TTC549 (cell line): Measurements from ENCODE around the gene ANAPC16.
"Not testable (repeated sequence)": the region's sequence is repeated elsewhere in the genome, so short reads cannot be mapped to it uniquely, and the experiment has no call there.

Experiments used
- FAIRE-seq: peaks from 2 replicates; lab custom pipeline; 2012; peaks lifted over from hg19 to GRCh38; lab: Jason Lieb, UNC

ANAPC16 gene

DNA sequence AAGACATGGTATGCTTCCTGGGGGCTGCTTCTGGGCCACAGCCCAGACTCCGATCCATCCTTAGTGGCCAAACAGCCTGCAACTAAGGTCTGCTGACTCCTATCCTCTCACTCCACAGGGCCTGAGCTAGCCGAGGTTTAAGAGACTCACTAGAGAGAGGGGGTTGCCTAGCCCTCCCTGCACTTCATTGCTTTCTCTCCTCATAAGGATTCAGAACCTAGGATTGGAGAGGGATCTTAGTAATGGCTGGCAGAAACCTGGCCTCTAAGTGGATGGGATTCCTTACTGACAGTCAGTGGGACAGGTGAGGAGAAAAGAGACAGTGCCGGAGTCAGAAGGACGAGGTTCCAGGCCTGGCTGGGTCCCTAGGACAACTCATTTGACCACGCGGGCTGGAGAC is 49.7 kb downstream of the ANAPC16 start:
- FAIRE-seq = no peak

DNA sequence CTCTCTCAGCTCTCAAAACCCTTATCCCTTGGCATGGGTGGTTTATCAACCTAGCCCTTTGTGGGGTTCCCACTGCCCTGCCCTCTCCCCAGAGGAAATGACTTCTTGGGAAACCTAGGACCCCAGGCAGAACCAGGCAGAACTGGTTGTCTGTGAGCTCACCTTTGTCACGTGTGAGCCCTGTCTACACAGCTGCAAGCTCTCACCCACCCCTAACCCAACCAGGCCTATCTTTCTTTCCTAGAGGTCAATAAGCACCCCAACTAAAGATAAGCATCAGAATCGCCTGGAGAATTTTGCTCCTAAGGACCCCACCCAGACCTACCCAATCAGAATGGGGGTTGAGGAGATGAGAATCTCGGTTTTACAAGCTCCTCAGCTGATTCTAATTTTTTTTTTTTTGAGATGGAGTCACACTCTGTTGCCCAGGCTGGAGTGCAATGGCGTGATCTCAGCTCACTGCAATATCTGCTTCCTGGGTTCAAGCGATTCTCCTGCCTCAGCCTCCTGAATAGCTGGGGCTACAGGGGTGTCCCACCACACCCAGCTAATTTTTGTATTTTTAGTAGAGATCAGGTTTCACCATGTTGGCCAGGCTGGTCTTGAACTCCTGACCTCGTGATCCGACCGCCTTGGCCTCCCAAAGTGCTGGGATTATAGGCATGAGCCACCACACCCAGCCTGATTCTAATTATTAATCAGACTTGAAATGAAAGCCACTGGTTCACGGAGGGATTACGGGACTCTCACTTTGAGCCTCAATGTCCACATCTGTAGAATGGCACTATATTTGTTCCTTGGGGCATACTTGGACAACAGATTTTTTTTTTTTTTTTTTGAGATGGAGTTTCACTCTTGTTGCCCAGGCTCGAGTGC is 50.4 kb downstream of the ANAPC16 start:
- FAIRE-seq = no peak

DNA sequence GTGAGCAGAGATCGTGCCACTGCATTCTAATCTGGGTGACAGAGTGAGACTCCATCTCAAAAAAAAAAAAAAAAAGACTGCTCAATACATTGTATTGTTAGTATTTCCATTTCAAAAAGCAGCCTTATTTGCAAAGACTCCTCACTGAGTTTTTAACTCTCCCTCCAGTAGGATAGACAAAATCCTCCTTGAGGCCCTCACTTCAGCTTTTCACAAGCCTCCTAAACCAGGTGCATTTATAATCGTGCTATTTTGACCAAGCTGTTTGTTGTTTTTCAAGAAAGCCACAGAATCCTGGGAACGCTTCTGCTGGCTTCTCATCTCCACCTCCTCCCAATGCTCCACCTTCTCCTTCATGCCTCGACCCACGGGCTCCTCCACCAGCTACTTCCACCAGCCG is 51.6 kb downstream of the ANAPC16 start:
- no peak for FAIRE-seq

DNA sequence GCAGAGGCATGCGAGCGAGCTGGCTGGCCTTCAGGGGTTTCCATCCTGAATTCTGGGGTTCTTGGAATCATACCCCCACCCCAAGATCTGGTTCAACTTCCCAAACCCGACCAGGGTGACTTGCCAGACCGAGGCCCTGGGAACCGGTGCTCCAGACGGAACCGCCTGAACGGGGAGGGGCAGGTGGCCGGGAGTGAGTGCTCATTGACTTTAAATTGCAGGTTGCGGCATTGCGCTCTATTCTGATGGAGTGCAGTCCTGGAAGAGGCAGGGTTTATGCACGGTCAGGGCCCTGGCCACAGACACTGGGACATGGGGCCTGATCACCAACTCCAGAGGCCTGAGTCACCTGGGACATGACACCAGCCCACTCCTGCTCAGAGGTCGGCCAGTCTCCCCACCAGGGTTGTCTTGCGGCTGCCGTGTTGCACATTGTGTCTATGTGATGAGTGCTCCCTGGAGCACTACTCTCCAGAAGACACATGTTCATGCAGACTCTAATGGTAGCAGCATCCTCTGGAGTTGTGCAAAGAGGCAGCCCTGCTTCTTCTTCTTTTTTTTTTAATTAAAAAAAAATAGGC is 52.1 kb downstream of the ANAPC16 start:
- no peak for FAIRE-seq

DNA sequence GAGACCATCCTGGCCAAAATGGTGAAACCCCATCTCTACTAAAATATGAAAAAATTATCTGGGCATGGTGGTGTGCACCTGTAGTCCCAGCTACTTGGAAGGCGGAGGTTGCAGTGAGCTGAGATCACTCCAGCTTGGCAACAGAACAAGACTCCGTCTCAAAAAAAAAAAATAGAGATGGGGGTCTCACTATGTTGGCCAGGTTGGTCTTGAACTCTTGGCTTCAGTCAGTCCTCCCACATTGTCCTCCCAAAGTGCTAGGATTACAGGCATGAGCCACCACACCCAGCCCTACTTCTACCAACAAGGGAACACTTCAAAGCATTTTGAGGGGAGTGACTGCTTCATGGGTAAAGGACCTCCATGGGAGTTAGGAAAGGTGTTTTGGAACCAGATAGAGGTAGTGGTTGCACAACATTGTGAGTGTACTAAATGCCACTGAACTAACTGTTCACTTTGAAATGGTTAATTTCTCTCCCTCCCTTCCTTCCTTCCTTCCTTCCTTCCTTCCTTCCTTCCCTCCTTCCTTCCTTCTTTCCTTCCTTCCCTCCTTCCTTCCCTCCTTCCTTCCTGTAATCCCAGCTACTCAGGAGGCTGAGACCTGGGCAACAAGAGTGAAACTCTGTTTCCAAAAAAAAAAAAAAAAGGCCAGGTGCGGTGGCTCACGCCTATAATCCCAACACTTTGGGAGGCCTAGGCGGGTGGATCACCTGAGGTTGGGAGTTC is 52.8 kb downstream of the ANAPC16 start:
- FAIRE-seq = not testable (repeated sequence)

DNA sequence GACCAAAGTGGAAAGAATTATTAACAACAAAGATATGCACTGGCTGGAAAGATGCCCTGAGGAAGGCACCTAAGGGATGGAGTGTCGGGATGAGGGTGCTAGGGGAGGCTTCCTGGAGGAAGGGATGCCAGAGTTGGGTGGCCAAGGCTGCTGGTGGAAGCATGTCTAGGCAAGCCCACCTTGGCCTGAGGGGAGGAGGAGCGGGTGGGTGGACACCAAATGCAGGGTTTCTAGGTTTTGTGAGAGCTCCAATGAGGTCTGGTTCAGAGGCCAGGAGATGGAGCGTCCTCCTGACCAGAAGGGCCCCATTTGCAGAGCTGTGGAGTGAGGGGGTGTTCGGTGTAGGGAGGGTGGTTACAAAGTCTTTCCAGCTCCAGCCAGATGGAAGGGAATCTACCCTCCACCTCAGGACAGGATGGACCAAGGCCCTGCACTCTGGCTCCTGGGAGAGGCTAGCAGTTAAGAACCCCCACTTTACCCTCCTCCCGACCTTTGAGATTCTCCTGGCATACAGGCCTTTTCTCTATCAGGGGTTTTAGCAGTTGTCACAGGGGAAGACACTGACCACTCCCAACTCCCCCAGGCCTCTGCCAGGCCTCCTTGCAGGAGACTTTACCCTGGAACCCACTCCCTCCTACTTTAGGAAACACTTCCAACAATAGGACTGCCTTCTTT is 54.9 kb downstream of the ANAPC16 start:
- no peak for FAIRE-seq

DNA sequence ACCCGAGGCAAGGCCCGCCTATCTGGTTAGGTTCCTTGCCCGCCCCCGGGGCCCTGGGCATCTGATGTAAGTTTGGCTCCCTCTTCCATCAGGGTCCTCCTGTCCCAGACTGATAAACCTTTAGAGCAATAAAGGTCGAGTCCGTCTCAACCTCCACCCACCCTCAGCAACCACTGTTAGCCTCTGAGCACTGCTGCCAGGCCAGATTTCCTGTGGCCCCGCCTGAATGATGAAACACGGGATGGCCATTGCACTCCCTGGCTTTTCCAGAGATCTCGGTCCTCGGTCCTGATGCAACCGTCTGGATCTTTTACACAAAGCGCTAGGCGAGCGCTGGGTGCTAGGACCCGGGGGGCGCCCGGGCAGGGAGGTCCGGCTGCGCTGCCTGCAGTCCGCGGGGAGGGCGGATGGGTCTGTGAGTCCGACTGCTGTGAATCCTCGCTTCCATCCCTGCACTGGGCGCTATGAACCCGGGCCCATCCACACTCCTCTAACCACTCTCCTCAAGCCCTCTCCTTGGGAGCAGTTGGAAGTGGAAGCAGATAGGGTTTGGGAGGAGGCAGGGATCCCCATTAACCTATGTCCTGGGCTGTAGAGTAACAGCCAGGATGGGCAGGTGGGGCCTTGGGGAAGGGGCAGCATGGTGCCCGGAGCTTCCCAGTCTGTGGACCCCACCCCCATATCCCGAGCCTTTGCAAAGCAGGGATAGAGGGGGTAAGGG is 57.0 kb downstream of the ANAPC16 start:
- no peak for FAIRE-seq

DNA sequence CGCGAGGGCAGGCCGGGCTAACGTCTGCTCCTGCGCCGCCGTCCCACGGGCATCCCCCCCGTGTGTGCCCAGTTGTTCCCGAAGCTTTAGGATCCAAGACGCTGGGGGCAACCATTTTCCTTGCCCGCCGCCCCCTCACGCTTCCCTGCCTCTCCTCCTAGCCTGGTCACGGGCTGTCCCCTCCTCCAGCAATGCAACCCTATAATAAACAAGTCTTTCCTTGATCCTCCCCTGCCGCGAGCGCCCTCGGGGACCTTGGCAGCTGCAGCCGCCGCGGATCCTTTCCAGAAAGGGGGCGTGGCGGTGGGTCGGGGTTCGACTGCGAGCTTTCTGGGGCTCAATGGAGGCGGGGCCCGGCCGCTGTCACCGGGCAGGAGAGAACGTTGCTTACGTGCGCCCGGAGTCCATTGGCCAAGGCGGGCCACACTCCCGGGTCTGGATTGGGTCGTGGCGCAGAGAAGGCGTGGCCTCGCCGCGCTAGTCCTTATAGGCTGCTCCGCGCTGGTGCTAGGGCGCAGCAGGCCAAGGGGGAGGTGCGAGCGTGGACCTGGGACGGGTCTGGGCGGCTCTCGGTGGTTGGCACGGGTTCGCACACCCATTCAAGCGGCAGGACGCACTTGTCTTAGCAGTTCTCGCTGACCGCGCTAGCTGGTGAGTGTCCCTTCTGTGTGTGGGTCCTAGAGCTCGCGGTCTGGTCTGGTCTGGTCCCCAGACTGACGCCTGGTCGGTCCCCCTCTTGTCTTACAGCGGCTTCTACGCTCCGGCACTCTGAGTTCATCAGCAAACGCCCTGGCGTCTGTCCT is 57.8 kb downstream of the ANAPC16 start, which contains the start of gene DDIT4:
DDIT4 (plus strand) TSS at position 515 of the 803 bp plus-strand sequence. CDS start 293 bp downstream, outside the sequence.
- peak; percentile 69 for FAIRE-seq

DNA sequence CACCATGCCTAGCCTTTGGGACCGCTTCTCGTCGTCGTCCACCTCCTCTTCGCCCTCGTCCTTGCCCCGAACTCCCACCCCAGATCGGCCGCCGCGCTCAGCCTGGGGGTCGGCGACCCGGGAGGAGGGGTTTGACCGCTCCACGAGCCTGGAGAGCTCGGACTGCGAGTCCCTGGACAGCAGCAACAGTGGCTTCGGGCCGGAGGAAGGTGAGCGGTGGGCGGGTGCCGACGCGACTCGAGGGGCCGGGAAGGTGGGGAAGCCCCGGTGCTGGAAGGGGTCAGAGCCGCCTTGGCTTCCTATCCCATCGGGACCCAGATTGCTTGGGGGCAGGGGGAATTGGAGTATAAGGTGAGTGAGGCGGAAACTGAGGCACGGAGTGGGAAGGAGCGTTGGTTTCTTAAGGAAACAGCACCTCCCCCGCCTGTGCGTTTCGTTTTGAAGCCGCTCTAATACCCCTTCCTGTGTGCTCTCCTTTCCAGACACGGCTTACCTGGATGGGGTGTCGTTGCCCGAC is 58.5 kb downstream of the ANAPC16 start:
- FAIRE-seq = no peak

DNA sequence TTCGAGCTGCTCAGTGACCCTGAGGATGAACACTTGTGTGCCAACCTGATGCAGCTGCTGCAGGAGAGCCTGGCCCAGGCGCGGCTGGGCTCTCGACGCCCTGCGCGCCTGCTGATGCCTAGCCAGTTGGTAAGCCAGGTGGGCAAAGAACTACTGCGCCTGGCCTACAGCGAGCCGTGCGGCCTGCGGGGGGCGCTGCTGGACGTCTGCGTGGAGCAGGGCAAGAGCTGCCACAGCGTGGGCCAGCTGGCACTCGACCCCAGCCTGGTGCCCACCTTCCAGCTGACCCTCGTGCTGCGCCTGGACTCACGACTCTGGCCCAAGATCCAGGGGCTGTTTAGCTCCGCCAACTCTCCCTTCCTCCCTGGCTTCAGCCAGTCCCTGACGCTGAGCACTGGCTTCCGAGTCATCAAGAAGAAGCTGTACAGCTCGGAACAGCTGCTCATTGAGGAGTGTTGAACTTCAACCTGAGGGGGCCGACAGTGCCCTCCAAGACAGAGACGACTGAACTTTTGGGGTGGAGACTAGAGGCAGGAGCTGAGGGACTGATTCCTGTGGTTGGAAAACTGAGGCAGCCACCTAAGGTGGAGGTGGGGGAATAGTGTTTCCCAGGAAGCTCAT is 59.0 kb downstream of the ANAPC16 start:
- no peak for FAIRE-seq

DNA sequence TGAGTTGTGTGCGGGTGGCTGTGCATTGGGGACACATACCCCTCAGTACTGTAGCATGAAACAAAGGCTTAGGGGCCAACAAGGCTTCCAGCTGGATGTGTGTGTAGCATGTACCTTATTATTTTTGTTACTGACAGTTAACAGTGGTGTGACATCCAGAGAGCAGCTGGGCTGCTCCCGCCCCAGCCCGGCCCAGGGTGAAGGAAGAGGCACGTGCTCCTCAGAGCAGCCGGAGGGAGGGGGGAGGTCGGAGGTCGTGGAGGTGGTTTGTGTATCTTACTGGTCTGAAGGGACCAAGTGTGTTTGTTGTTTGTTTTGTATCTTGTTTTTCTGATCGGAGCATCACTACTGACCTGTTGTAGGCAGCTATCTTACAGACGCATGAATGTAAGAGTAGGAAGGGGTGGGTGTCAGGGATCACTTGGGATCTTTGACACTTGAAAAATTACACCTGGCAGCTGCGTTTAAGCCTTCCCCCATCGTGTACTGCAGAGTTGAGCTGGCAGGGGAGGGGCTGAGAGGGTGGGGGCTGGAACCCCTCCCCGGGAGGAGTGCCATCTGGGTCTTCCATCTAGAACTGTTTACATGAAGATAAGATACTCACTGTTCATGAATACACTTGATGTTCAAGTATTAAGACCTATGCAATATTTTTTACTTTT is 59.7 kb downstream of the ANAPC16 start:
- FAIRE-seq = no peak

DNA sequence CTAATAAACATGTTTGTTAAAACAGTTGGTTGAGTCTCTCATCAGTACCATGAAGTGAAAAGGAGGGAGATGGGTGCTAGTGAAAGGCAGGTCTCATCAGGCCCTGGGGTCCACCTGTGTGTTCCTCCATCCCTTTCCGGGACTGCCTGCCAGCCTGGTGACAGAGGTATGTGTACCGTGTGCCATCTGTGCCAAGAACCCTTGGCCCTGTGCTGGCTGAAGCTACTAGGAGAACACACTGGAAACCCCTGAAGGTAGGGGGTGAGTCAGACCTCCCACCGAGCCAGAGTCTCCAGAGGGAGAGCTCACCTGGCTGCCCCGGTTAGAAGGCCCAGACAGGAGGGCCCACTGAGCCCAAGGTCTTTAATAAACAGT is 60.2 kb downstream of the ANAPC16 start:
- FAIRE-seq = no peak

DNA sequence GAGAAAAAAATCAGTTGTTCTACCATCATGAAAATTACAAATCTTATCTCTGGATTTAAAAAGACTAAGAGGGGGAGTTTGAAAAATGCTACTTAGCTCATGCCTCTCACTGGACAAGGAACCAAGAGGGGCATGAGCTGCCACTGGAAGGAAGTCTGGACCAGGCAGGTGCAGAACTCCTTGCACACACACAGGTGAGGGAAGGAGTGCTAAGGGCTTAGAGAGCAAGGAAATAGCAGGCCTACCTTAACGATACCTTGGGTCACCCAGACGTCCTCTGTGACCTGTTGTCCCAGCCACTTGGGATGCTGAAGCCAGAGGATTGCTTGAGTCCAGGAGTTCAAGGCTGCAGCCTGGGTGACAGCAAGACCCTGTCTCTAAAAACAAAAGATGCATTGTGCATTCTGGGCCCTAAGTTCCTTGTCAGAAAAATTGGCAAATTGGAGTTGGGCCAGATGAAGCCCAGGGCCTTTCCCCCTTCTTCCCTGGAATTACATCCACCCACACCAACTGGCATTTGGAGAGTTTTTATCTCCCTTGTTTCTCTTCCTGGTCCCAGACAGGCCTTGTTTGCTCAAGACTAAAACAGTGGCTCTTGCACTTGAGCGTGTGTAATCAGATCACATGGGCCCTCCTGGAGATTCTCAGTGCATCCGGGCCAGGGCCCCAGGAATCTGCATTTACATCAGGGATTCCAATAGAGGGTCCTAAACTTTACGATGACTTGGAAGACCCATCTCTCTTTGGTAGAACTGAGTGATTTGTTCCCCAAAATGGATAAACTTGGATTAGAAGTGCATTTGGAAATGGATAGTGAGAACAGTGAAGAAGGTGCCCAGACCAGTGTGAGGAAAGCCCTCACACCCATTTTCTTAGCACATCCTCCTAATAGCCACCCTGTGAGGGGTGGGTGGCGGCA is 60.9 kb downstream of the ANAPC16 start:
- no peak for FAIRE-seq

DNA sequence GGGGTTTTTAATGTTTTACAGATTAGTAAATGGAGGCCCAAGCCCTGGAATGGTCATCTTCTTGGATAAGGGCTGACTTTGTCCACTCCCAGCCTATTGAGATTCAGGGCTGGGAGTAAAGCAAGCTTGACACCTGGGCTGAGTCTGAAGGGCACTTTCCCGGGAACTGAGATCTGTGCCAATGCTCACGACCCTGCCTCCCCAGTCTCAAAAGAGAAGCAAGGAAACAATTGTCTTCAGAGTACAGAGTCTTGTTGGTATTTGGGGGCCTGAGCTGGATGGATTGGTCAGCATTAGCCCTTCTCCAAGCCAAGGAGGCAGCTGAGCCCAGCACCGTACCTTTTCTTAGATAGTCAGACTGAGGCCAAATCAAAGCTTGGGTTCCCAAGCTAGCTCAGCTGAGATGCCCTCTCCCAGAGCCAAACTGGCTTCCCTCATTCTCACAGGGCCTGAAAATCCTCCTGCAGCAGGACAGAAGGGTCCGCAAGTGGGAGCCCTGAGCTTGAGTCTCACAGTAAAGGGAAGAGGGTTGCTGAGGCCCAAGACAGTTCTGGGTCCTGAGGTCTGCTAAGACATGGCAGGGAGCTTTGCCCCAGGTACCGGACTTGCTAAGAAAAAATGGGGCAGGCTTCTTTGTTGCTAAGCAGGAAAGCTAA is 61.7 kb downstream of the ANAPC16 start:
- FAIRE-seq = no peak

DNA sequence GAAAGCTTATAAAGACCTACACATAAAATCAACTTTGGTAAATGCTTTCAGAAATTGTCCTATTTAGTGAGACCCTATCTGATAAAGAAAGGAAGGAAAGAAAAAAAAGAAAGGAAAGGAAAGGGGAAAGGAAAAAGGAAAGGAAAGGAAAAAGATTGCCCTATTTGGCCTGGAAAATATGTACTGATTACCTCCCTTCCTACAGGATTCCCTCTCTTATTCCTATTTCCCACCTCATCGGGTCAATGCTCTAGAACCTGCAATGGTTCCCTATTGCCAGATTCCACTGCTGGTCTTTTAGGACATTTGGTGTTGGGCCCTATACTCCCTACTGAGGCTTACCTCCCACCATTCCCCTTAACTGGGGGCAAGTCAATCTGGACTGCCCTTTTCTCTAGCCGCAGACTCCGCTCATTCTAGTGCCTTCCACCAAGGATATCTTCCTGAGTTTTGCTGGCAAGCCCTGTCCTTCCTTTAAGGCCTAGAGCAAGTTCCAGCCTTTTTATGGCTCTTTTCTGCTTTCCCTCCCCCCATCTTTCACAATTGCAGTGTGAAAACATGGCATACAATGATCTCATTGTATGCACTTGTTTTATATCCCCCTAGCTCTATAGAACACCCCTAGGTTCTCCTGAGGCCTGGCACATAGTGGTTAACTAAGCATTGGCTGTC is 62.3 kb downstream of the ANAPC16 start:
- FAIRE-seq = no peak

DNA sequence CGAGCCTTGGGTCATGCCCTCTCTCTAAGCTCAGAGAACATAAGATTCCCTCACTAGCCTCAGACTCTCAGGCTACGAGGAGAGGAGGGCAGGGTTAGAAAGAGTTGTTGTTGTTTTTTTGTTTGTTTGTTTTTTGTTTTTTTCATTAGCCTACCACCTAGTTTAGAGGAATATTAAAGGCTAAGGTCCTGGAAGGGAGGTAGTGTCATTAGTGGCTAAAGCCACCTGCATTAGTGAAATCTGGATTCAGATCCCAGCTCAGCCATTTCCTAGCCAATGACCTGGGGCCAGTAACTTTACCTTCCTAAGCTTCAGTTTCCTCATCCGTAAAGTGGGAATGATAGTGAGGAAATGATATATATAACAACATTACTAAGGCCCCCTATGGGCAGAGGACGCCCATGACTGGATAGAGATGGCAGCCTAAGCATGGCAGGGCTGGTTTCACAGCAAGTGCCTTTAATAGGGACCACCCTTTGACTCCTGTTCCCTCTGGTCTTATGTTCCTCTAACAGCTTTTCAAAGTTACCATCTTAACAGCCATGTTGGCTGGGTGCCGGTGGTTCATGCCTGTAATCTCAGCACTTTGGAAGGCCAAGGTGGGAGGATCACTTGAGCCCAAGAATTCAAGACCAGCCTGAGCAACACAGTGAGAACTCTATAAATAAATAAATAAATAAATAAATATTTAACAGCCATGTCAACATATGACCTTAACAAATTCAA is 63.0 kb downstream of the ANAPC16 start:
- no peak for FAIRE-seq

DNA sequence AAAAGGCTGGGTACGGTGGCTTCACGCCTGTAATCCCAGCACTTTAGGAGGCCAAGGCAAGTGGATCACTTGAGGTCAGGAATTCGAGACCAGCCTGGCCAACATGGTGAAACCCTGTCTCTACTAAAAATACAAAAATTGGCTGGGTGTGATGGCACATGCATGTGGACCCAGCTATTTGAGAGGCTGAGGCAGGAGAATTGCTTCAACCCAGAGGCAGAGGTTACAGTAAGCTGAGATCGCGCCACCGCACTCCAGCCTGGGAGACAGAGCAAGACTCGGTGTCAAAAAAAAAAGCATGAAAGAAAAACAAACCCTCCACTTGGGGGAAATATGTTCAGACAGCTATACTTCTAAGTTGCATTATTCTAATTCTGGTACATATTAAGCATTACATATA is 63.8 kb downstream of the ANAPC16 start:
- not testable (repeated sequence) for FAIRE-seq
